Neural cell (in vitro differentiated cells): Measurements from ENCODE around the gene MAN2A2. TPM values are rescaled to one million over a fixed set of nuclear protein-coding genes. Genes with fewer than 3 reads are reported as not detected.

Experiments used
- H2AFZ ChIP-seq: fragments of 200-600, 300-800 bp; sonication (generic), shearing (Covaris generic); 2 replicates; pipeline ENCODE4 v1.6.0; 2014; ENCODE audit warnings: low read depth, mild to moderate bottlenecking, antibody characterized with exemption, low read length, moderate library complexity
- H3F3A ChIP-seq: fragments of 200-600 bp; shearing (Covaris generic); 2 replicates; pipeline ENCODE4 v1.6.1; 2016; ENCODE audit warnings: mild to moderate bottlenecking, moderate library complexity, mixed read lengths, antibody characterized with exemption, low read length; ENCODE audit not compliant: insufficient read depth, poor library complexity, severe bottlenecking
- H3K27ac ChIP-seq: fragments of 200-600, 300-800 bp; sonication (generic), shearing (Covaris generic); 2 replicates; pipeline ENCODE4 v1.5.1; 2014; ENCODE audit warnings: mild to moderate bottlenecking, low read length, moderate library complexity
- H3K27me3 ChIP-seq: fragments of 300-800, 200-600 bp; sonication (generic), shearing (Covaris generic); 2 replicates; pipeline ENCODE4 v1.6.0; 2014; ENCODE audit warnings: mild to moderate bottlenecking, low read depth, low read length, moderate library complexity; ENCODE audit not compliant: insufficient read depth
- H3K36me3 ChIP-seq: fragments of 300-800, 200-600 bp; sonication (generic), shearing (Covaris generic); 2 replicates; pipeline ENCODE4 v1.5.1; 2014; ENCODE audit warnings: mild to moderate bottlenecking, antibody characterized with exemption, low read length, moderate library complexity; ENCODE audit not compliant: insufficient read depth
- H3K4me2 ChIP-seq: fragments of 300-800, 200-600 bp; sonication (generic), shearing (Covaris generic); 2 replicates; pipeline ENCODE4 v1.6.0; 2014; ENCODE audit warnings: mild to moderate bottlenecking, low read length
- H3K4me3 ChIP-seq: fragments of 300-800, 200-600 bp; sonication (generic), shearing (Covaris generic); 2 replicates; pipeline ENCODE4 v1.5.1; 2014; ENCODE audit warnings: mild to moderate bottlenecking, low read length, moderate library complexity
- H3K79me2 ChIP-seq: fragments of 200-600 bp; shearing (Covaris generic); replicated peaks from 2 replicates; pipeline ENCODE4 v1.6.0; 2014; ENCODE audit warnings: mild to moderate bottlenecking, low read length, moderate library complexity; ENCODE audit not compliant: insufficient read depth
- H3K9ac ChIP-seq: fragments of 300-800, 200-600 bp; sonication (generic), shearing (Covaris generic); 2 replicates; pipeline ENCODE4 v1.6.1; 2016; ENCODE audit warnings: mild to moderate bottlenecking, low read length, mixed read lengths
- H3K9me2 ChIP-seq: fragments of 200-600 bp; shearing (Covaris generic); 2 replicates; pipeline ENCODE4 v1.6.1; 2016; ENCODE audit warnings: mild to moderate bottlenecking, low read length, mixed read lengths; ENCODE audit not compliant: insufficient read depth
- H3K9me3 ChIP-seq: fragments of 200-600, 300-800 bp; sonication (generic), shearing (Covaris generic); 2 replicates; pipeline ENCODE4 v1.6.1; 2016; ENCODE audit warnings: mild to moderate bottlenecking, mixed run types, low read length, moderate library complexity, mixed read lengths
- H4K20me1 ChIP-seq: fragments of 200-600 bp; shearing (Covaris generic); 2 replicates; pipeline ENCODE4 v1.6.1; 2016; ENCODE audit warnings: mild to moderate bottlenecking, mixed run types; ENCODE audit not compliant: insufficient read depth
- CTCF ChIP-seq: fragments of 450-650 bp; IDR thresholded peaks from 2 replicates; pipeline ENCODE4 v1.5.1; 2014; ENCODE audit warnings: antibody characterized with exemption, mild to moderate bottlenecking, moderate library complexity; ENCODE audit not compliant: poor library complexity, severe bottlenecking
- EP300 ChIP-seq: fragments of 450-650 bp; conservative IDR thresholded peaks from 2 replicates; pipeline ENCODE4 v1.6.1; 2014; ENCODE audit warnings: antibody characterized with exemption, mild to moderate bottlenecking, moderate library complexity; ENCODE audit not compliant: poor library complexity, severe bottlenecking
- EZH2 ChIP-seq: fragments of 200-600, 300-800 bp; shearing (Covaris generic), sonication (generic); IDR thresholded peaks from 2 replicates; pipeline ENCODE4 v1.6.1; 2014; ENCODE audit warnings: antibody characterized with exemption, low read length, borderline replicate concordance, mild to moderate bottlenecking; ENCODE audit not compliant: insufficient read depth, poor library complexity, severe bottlenecking
- MXI1 ChIP-seq: fragments of 450-650 bp; conservative IDR thresholded peaks from 2 replicates; pipeline ENCODE4 v1.6.1; 2014; ENCODE audit warnings: antibody characterized with exemption, mild to moderate bottlenecking; ENCODE audit not compliant: poor library complexity, severe bottlenecking
- POLR2AphosphoS5 ChIP-seq: IDR thresholded peaks from 2 replicates; pipeline ENCODE4 v1.6.1; 2012
- RAD21 ChIP-seq: fragments of 450-650 bp; conservative IDR thresholded peaks from 2 replicates; pipeline ENCODE4 v1.6.1; 2014; ENCODE audit warnings: antibody characterized with exemption, mild to moderate bottlenecking, moderate library complexity
- REST ChIP-seq: IDR thresholded peaks from 2 replicates; pipeline ENCODE4 v1.6.1; 2012; ENCODE audit warnings: borderline replicate concordance
- SMC3 ChIP-seq: fragments of 450-650 bp; conservative IDR thresholded peaks from 2 replicates; pipeline ENCODE4 v1.6.1; 2014; ENCODE audit warnings: antibody characterized with exemption, mild to moderate bottlenecking, moderate library complexity; ENCODE audit not compliant: poor library complexity
- polyA plus RNA-seq: library from polyadenylated mRNA; depleted of rRNA; stranded (reverse); fragments of >200 nt; gene quantifications from 2 replicates; pipeline ENCODE4 v1.2.3, GENCODE V29; 2014

Gene MAN2A2
- polyA plus RNA-seq, 1 donor from 2014 or later, result 59.8 TPM

- no peak overlapping the region for H3K27ac ChIP-seq
- no peaks in the 10 kb centered on the region for H3F3A ChIP-seq
- no peaks in the 10 kb centered on the region for H4K20me1 ChIP-seq
- no peak overlapping the region for H3K4me3 ChIP-seq
- H3K36me3 ChIP-seq, result no peaks in the 10 kb centered on the region
- H2AFZ ChIP-seq, result no peak overlapping the region
- no peak overlapping the region for H3K4me2 ChIP-seq
- no peak for TF ChIP-seq EZH2
- TF ChIP-seq EP300, result no peak
- no peak for TF ChIP-seq SMC3
- TF ChIP-seq REST, result no peak
- no peak for TF ChIP-seq POLR2AphosphoS5
- TF ChIP-seq CTCF, result no peak
- TF ChIP-seq RAD21, result no peak
- no peaks in the 10 kb centered on the region for H3K9me2 ChIP-seq
- H3K27me3 ChIP-seq, result no peaks in the 10 kb centered on the region
- H3K9ac ChIP-seq, result no peak overlapping the region
- H3K9me3 ChIP-seq, result no peaks in the 10 kb centered on the region
- peaks cover 9% of the 10 kb centered on the region for H3K79me2 ChIP-seq
These were observed 26.5 kb upstream of the MAN2A2 start for GRCh38 chr15:90876512-90877170.

GRCh38 chr15:90877315-90877714 is 25.8 kb upstream of the MAN2A2 start:
- Histone ChIP-seq H3F3A (no peaks in the 10 kb centered on the region), H3K9me2 (no peaks in the 10 kb centered on the region), H3K27ac (no peak overlapping the region), H3K4me2 (no peak overlapping the region), H3K9ac (no peak overlapping the region), H3K27me3 (no peaks in the 10 kb centered on the region), H3K36me3 (no peaks in the 10 kb centered on the region), H3K4me3 (no peak overlapping the region), H3K9me3 (no peaks in the 10 kb centered on the region), H3K79me2 (peaks cover 7% of the 10 kb centered on the region), H4K20me1 (no peaks in the 10 kb centered on the region), H2AFZ (no peak overlapping the region)
- TF ChIP-seq SMC3 (no peak), CTCF (no peak), POLR2AphosphoS5 (no peak), MXI1 (no peak), EZH2 (no peak), RAD21 (no peak), REST (no peak)
